IPS-18c (cell line): ENCODE results near the gene SIRT3.
"Not testable (repeated sequence)": the region's sequence is repeated elsewhere in the genome, so short reads cannot be mapped to it uniquely, and the experiment has no call there.

Experiments
- H3K4me3 ChIP-seq: 2 replicates; pipeline ENCODE4 v1.7.0; 2013; ENCODE audit warnings: low read depth, mild to moderate bottlenecking, low read length, moderate library complexity; ENCODE audit not compliant: insufficient read depth
- H3K9me3 ChIP-seq: one replicate; pipeline ENCODE4 v1.6.1; 2013; ENCODE audit warnings: mild to moderate bottlenecking, low read length, moderate library complexity; ENCODE audit not compliant: control insufficient read depth, insufficient read depth

The SIRT3 gene

DNA sequence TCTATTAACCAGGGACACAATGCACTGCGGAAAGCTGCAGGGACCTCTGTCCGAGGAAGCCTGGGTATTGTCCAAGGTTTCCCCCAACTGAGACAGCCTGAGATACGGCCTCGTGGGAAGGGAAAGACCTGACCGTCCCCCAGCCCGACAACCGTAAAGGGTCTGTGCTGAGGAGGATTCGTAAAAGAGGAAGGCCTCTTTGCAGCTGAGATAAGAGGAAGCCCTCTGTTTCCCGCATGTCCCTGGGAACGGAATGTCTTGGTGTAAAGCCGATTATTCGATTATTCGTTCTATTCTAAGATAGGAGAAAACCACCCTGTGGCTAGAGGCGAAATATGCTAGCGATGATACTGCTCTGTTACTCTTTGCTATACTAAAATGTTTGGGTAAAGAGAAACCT lies 34.2 kb downstream of the SIRT3 start:
- no peaks in the 10 kb centered on the region for H3K9me3 ChIP-seq
- no peak overlapping the region for H3K4me3 ChIP-seq

DNA sequence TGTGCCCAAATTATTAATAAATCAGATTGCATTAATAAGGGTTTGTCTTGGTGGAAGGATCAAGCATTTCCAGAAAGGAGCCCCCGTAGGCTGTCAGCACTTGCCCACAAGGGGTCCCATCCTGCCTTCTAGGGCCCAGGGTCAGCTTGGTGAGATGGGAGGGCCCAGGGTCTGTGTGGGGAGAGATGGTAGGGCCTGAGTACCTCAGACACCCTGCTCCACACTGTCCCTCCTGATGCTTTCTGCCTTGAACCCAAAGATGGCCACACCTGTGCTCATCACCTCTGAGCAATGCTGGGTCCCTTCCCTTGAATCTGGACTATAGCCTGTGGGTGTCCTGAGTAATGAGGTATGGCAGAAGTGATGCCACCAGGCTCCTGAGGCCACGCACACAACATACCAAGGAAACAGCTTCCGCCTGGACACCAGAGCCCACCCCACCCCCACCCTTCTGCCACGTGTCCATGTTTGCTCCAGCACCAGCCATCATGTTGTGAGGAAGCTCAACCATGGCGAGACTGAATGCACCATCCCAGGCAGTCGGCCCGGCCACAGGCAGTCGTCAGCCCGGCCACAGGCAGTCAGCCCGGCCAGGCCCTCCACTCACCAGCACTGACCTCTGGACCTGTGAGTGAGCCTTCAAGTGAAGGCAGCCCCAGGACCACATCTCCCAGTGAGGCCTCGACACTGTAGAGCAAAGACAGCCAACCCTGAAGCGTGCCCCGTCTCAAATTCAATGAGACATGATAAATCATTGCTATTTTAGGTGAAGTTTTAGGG lies 35.7 kb downstream of the SIRT3 start:
- no peak overlapping the region for H3K4me3 ChIP-seq
- no peaks in the 10 kb centered on the region for H3K9me3 ChIP-seq

DNA sequence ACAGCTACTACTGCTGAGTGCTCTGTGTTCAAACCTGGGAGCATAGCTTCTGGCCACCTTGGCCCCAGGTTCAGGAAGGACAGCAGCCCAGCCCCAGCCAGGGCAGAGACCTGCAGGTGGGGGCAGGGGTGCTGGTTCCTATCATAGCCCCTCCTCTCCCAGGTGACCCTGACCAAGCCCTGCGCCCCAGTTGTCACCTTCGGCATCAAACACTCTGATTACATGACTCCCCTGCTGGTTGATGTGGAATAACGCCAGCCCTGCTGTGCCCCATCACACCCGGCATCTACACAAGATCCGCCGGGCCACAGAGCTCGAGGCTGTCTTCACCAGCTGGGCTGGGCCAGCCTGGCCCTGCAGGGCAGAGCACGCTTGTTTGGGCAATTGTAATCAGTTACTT lies 36.4 kb downstream of the SIRT3 start:
- H3K4me3 ChIP-seq, result no peak overlapping the region
- H3K9me3 ChIP-seq, result no peaks in the 10 kb centered on the region

DNA sequence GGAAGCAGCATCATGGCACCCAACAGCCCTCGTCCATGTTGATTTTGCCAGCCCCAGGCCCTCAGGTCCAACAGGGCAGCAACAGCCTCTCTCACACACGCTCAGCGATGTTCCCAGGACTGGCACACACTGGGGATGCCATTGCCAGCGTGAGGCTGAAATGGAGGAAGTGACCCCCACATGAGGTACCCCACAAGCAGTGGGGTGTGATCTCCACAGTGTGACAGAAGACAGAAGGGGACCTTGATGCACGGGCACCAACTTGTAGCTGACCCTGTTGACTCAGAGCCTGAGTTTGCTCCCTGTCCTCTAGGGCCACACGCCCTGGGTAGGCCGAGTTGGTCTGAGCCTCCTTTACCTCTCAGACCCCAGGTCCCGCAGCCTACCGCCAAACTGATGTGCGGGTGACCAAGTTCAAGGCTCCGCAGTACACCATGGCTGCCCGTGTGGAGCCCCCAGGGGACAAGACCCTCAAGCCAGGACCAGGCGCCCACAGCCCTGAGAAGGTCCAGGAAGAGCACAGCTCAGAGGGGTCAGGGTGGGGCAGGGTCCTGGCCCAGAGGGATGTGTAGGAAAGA lies 37.0 kb downstream of the SIRT3 start:
- no peak overlapping the region for H3K4me3 ChIP-seq

DNA sequence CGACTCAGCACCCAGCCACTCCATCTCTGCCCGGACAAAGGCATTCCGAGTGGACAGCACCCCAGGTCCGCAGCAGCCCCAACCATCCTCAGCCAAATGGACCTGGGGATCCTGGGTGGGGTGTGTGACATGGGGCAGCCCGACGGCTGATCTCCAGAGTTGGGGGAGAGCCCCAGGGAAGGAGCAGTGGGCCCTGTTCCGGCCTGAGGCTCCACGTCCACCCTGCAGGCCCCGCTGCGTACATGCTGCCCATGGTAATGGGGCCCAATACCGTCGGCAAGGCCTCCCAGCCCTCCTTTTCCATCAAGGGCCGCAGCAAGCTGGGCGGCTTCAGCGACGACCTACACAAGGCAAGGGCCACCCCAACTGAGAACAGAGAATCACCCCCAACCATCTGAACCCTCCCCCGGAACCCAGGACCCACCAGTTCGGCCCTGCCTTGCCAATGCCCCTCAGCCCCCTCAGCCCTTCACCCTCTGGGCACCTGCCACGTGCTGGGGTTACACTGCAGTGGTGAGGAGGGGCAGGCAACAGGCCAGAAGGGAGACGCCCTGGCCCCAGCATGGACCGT lies 37.8 kb downstream of the SIRT3 start:
- Histone ChIP-seq H3K4me3 (no peak overlapping the region), H3K9me3 (no peaks in the 10 kb centered on the region)

More for the DNA sequence above, 37.0 kb downstream of the SIRT3 start:
- H3K9me3 ChIP-seq, result no peaks in the 10 kb centered on the region

DNA sequence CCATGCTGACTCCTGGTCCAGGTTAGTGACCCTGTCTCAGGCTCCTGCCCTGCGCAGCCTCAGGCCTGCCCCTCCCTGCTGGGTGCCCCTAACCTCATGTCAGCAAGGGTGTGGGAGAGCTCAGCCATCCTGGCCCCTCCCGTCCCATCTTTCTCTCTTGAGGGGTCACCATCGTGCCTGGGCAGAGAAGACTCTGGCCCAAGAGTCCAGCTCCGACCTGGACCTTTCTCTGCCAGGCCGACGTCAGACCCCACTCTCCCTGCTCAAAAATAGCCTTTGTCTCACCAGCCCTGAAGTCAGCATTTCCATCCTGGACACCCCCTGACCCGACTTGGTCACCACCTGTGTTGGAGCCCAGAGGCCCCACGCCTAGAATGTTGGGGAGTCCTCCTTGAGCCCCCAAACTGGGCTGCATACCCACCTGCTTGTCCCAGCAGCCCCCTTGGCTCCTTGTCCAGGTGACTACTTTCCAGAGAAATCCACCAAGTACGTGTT lies 38.4 kb downstream of the SIRT3 start:
- Histone ChIP-seq H3K9me3 (no peaks in the 10 kb centered on the region), H3K4me3 (no peak overlapping the region)

DNA sequence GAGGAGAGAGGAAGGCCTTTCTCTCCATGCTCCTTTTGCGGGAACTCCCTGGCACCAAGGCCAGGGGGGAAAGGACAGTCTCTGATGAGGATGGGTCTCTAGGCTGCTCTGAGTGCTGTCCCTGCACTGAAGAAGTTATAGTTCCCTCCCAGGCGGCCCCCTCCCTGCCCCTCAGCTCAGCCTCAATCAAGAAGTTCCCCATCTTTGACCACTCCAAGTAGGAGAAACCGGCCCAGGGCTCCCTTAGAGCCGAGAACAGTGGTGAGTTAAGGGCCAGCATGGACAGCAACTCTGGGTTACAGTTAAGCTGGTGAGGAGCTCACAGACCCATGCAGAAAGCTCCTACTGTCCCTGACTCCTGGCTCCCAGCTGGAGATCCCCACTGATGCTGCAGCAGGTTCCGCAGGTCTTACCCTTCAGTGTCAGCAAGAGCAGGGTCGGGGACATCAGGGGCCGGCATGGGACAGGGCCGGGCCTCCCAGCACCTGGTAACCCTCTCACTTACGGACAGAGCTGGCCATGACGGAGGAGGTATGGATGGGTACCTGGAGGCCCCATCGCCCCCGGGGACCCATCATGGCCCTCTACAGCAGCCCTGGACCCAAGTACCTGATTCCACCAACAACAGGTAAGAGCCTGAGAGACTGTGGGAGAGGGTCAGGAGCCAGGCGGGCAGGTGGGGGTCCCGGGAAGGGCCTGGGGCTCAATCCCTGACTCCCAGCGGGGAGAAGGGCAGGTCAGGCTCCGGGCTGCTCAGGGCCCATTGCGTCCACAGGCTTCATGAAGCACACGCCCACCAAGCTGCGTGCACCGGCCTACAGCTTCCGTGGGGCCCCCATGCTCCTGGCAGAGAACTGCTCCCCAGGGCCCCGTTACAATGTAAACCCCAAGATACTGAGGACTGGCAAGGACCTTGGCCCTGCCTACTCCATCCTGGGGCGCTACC lies 39.1 kb downstream of the SIRT3 start:
- Histone ChIP-seq H3K9me3 (no peaks in the 10 kb centered on the region), H3K4me3 (no peak overlapping the region)

DNA sequence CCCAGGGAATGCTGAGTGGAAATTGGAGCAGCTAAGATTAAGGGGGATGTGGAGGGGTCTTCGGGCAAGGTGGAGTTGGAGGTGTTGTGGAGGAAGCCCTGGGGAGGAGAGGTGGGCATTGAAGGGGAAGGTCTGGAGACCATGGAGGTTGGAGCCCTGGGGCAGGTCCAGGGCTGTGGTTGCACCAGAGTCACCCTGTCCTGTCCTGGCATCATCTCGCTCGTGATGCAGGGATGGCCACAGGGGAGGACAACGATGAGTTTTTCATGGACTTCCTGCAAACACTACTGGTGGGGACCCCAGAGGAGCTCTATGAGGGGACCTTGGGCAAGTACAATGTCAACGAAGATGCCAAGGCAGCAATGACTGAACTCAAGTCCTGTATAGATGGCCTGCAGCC lies 42.7 kb downstream of the SIRT3 start:
- not testable (repeated sequence) for H3K4me3 ChIP-seq

DNA sequence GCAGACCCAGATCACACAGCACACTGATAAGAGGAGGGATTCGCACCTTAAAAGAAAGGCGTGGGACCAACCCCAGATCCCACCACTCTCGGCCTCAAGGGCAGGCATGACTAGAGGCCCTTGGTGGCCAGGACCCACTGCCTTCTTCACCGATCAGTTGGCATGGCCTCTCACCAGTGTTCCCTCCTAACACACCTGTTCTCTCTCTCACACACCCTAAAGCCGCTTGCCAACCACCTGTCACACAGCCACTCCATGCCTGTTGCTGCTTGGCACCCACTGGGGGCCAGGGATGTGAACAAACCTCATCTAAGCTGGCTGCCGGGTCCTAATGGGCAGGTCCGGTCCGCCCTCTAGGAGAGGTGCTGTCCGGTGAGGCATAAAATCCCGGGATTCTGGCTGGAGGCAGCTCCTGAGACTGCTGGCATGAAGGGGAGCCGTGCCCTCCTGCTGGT lies 43.4 kb downstream of the SIRT3 start, which contains the start of gene SCGB1C1:
Gene SCGB1C1, plus strand, starts transcription at position 405 of the 455 bp plus-strand sequence. Its CDS starts 22 bp downstream, at position 427.
- not testable (repeated sequence) for H3K9me3 ChIP-seq, H3K4me3 ChIP-seq

More for the DNA sequence above, 42.7 kb downstream of the SIRT3 start:
- H3K9me3 ChIP-seq, result not testable (repeated sequence)

DNA sequence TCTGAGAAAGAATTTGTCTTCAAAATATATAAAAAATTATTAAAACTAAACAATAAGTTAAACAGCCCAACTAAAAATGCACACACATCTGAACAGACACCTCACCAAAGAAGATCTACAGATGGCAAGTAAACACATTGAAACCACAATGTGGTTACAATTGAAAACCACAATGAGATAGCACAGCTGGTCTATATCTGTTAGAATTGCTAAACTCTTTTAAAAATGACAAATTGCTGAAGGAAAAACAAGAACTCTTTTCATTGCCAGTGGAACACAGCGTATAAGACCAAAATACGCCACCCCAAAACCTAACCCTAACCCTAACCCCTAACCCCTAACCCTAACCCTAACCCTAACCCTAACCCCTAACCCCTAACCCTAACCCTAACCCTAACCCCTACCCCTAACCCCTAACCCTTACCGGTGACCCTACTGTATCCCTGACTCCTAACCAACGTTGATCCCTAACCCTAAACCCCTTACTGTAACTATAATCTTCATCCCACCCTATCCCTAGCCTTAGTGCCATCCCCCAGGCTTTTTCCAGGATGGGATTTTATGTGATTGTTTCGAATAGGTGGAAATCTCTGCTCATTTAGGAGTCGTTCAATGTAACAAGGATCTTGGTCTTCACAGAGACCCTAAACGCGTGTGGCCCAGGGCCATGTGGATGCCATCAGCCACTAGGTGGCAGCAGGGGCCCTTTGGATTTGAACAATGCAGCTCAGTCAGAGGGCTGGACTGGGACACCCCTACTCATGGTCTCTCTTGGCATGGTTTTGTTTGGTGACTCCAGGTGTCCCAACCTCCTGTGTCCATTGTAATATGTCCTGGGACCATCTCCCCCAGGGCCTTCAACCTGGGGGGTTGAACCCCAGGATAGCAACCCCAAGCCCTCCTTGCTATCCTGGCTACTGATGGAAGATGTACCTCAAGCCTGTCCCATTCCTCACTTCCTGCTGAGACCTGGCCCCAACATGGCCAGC lies 44.4 kb downstream of the SIRT3 start:
- H3K4me3 ChIP-seq, H3K9me3 ChIP-seq: not testable (repeated sequence)

DNA sequence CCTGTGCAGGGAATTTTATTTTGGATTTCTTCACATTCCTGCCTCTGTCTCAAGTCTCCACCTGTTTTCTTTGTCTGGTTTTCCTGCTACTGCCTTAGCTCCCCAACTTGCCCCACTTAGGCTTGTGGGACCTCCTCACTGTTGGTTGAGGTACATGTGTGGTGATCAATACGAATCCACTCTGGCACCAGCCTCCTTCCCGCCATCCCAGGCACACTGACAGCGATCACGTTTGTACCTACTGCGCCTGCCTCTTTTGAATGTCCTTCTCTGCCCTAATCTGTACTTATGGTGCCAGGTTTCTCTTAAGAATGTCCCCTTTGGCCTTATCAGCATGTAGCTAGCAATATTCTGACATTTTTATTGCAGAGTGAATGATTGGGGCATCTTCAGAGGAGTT lies 45.6 kb downstream of the SIRT3 start:
- H3K4me3 ChIP-seq, result not testable (repeated sequence)

DNA sequence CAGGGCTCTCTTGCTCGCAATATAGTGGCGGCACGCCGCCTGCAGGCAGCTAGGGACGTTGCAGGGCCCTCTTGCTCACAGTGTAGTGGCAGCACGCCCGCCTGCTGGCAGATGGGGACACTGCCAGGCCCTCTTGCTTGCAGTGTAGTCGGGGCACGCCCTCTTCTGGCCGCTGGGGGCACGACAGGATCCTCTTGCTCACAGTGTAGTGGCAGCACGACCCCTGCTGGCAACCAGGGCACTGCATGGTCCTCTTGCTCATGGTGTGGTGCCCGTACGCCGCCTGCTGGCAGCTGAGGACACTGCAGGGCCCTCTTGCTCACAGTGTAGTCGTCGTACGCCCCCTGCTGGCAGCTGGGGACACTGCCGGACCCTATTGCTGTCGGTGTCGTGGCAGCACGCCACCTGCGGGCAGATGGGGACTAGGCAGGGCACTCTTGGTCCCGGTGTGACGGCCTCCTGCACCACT lies 46.3 kb downstream of the SIRT3 start:
- not testable (repeated sequence) for H3K4me3 ChIP-seq, H3K9me3 ChIP-seq

More for the DNA sequence above, 45.6 kb downstream of the SIRT3 start:
- H3K9me3 ChIP-seq, result not testable (repeated sequence)

DNA sequence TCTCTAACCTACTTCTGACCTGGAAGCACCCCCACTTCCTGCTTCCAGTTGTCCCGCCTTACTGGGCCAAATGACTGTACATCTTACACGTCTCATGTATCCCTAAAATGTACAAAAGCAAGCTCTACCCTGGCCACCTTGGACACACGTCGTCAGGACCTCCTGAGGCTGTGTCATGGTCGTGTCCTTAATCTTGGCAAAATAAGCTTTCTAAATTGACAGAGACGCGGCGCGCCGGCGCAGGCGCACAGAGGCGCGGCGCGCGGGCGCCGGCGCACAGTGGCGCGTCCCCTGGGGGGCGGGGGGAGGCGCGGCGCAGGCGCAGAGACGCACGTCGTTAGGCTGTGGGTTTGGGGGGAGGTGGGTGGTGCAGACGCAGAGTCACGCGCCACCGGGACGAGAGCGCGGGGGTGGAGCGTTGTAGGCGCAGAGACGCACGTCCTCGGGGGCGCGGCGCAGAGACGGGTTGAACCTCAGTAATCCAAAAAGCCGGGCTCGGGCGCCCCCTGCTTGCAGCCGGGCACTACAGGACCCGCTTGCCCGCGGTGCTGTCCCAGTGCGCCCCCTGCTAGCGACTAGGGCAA lies 46.9 kb downstream of the SIRT3 start:
- H3K4me3 ChIP-seq, H3K9me3 ChIP-seq: not testable (repeated sequence)

DNA sequence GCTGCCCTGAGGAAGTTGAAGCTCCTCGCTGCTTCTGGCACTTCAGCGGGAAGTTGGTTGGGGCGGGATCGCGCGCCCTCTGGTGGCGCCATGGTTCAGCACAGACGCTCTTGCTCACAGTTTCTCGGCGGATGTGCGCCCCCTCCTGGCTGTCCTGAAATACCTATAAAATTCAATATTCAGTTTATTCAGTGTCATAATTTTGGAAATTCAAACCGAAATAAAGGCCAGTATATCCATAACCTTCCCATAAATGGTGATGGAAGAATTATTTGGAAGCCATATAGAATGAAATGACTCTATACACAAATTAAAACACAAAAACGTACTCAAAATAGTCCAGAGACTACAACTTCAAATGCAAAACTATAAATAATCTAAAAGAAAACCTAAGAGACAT lies 55.9 kb downstream of the SIRT3 start:
- H3K9me3 ChIP-seq, result not testable (repeated sequence)

More for the DNA sequence above, 55.9 kb downstream of the SIRT3 start:
- not testable (repeated sequence) for H3K4me3 ChIP-seq
